OCI-LY3 (cell line): ENCODE data around the gene FOXD2.

Source experiments
- CTCF ChIP-seq: fragments of 200-600, 300-600 bp; sonication (generic); IDR thresholded peaks from 2 replicates; pipeline ENCODE4 v1.5.1; 2014; ENCODE audit warnings: antibody characterized with exemption, low read length, low read depth
- EZH2phosphoT487 ChIP-seq: fragments of 200-600 bp; shearing (Covaris generic); IDR thresholded peaks from 2 replicates; pipeline ENCODE4 v1.6.1; 2018; ENCODE audit warnings: antibody characterized with exemption, mixed run types, low read depth

- TF ChIP-seq CTCF (no peak), EZH2phosphoT487 (no peak)
These were observed 31.5 kb downstream of the FOXD2 start for GRCh38 chr1:47469390-47469759.
